ENCODE results near the gene ATP5MC2. TPM values are rescaled to one million over a fixed set of nuclear protein-coding genes. Genes with fewer than 3 reads are reported as not detected.
"Not testable (repeated sequence)": the region's sequence is repeated elsewhere in the genome, so short reads cannot be mapped to it uniquely, and the experiment has no call there.

Gene ATP5MC2
- total RNA-seq, 1 experiment from 2014 or later: 322 TPM

DNA sequence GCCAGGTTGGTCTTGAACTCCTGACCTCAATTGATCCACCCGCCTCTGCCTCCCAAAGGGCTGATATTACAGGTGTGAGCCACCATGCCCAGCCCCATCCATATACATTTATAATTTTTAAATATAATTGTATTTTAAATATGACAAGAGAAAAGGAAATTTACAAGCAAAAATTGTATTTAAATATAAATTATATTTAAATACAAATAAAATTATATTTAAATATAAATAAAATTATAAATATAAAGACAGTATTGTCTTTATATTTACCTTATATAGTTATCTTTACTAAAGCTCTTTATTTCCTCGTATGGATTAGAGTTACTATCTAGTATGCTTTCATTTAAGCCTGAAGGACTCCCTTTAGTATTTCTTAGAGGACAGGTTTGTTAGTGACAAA is 37.8 kb downstream of the ATP5MC2 start:
- ATAC-seq (no peak), DNase-seq (no peak)
- no TSS peak for BruUV-seq (replicated peaks)
- Histone ChIP-seq H3K4me3 (ENCODE audit: low read length) (no peak overlapping the region), H3K9me2 (replicated peaks; ENCODE audit: low read length) (no peaks in the 10 kb centered on the region), H3K9me3 (ENCODE audit: low read length) (no peaks in the 10 kb centered on the region), H3K36me3 (ENCODE audit: low read depth, low read length) (no peaks in the 10 kb centered on the region), H3F3A (ENCODE audit: low read length, unreplicated experiment) (no peaks in the 10 kb centered on the region), H3K27me3 (ENCODE audit: low read length) (no peaks in the 10 kb centered on the region), H3K79me2 (ENCODE audit: low read length) (no peaks in the 10 kb centered on the region), H3K4me2 (ENCODE audit: low read length) (no peak overlapping the region), H2AFZ (ENCODE audit: low read length) (no peak overlapping the region), H4K20me1 (ENCODE audit: low read length) (no peaks in the 10 kb centered on the region), H3K27ac (ENCODE audit: low read length) (no peak overlapping the region), H3K9ac (ENCODE audit: low read length) (no peak overlapping the region), H3K4me1 (ENCODE audit: insufficient read depth, low read length) (no peaks in the 10 kb centered on the region)
- POLR2A ChIA-PET (ENCODE audit: unreplicated experiment): no interaction called here
- CTCF ChIA-PET: no interaction called here
- intact Hi-C loops (cut with micrococcal nuclease): no loop called here
- TF ChIP-seq EZH2phosphoT487 (IDR thresholded peaks at IDR 0.05; ENCODE audit: borderline replicate concordance, low read length): no peak
- no peak for TF ChIP-seq EZH2 (IDR thresholded peaks at IDR 0.05; ENCODE audit: low read length, unreplicated experiment)
- no peak for TF ChIP-seq CTCF (conservative IDR thresholded peaks at IDR 0.05; ENCODE audit: low read depth, low read length)

- ChIA-PET POLR2A (ENCODE audit: unreplicated experiment) (no interaction called here), CTCF (interaction anchor here (0.7 kb wide), 1 partner anchor 92 kb away, joined by 3 read pairs; no protein-coding TSS in a partner anchor)
- no peaks in the 10 kb centered on the region for H3K9me3 ChIP-seq (ENCODE audit: low read length)
- no peak overlapping the region for H3K9ac ChIP-seq (ENCODE audit: low read length)
- TF ChIP-seq EZH2phosphoT487 (IDR thresholded peaks at IDR 0.05; ENCODE audit: borderline replicate concordance, low read length) (no peak), CTCF (conservative IDR thresholded peaks at IDR 0.05; ENCODE audit: low read depth, low read length) (no peak)
- no peak for ATAC-seq
- intact Hi-C loops (cut with micrococcal nuclease): no loop called here
- DNase-seq: no peak
- no peaks in the 10 kb centered on the region for H4K20me1 ChIP-seq (ENCODE audit: low read length)
- no peaks in the 10 kb centered on the region for H3K27me3 ChIP-seq (ENCODE audit: low read length)
- H3K79me2 ChIP-seq (ENCODE audit: low read length): no peaks in the 10 kb centered on the region
- no peak overlapping the region for H3K27ac ChIP-seq (ENCODE audit: low read length)
- no peak overlapping the region for H2AFZ ChIP-seq (ENCODE audit: low read length)
- no peaks in the 10 kb centered on the region for H3K4me1 ChIP-seq (ENCODE audit: insufficient read depth, low read length)
- H3K9me2 ChIP-seq (replicated peaks; ENCODE audit: low read length): no peaks in the 10 kb centered on the region
- no peaks in the 10 kb centered on the region for H3F3A ChIP-seq (ENCODE audit: low read length, unreplicated experiment)
- no TSS peak for BruUV-seq (replicated peaks)
- no peak overlapping the region for H3K4me2 ChIP-seq (ENCODE audit: low read length)
- H3K36me3 ChIP-seq (ENCODE audit: low read depth, low read length): no peaks in the 10 kb centered on the region
- no peak overlapping the region for H3K4me3 ChIP-seq (ENCODE audit: low read length)
These were observed 39.2 kb downstream of the ATP5MC2 start for GRCh38 chr12:53636641-53637040.

DNA sequence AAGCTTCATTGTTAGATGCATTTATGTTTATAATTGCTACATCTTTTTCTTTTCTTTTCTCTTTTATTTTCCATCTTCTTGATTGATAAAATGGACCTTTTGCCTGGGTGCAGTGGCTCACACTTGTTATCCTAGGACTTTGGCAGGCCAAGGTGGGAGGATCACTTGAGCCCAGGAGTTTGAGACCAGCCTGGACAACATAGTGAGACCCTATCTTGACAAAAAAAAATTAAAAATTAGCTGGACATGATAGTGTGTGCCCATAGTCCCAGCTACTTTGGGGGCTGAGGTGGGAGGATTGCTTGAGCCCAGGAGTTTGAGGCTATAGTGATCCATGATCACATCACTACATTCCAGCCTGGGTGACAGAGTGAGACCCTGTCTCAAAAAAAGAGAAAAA is 40.2 kb downstream of the ATP5MC2 start:
- H3K27me3 ChIP-seq (ENCODE audit: low read length); POLR2A ChIA-PET (ENCODE audit: unreplicated experiment); H4K20me1 ChIP-seq (ENCODE audit: low read length); H3K79me2 ChIP-seq (ENCODE audit: low read length); H3K9ac ChIP-seq (ENCODE audit: low read length); H3K4me1 ChIP-seq (ENCODE audit: insufficient read depth, low read length); DNase-seq; H3K9me2 ChIP-seq (replicated peaks; ENCODE audit: low read length); ATAC-seq; H3K9me3 ChIP-seq (ENCODE audit: low read length); intact Hi-C loops (cut with micrococcal nuclease); CTCF ChIA-PET; H3K4me3 ChIP-seq (ENCODE audit: low read length); H3K27ac ChIP-seq (ENCODE audit: low read length); H3F3A ChIP-seq (ENCODE audit: low read length, unreplicated experiment); H3K36me3 ChIP-seq (ENCODE audit: low read depth, low read length); H2AFZ ChIP-seq (ENCODE audit: low read length); BruUV-seq (replicated peaks); H3K4me2 ChIP-seq (ENCODE audit: low read length): not testable (repeated sequence)
